H9 (cell line): Measurements from ENCODE around the gene TEX48. TPM values are rescaled to one million over a fixed set of nuclear protein-coding genes. Genes with fewer than 3 reads are reported as not detected.

Experiments used
- DNase-seq: peaks from one replicate; pipeline ENCODE4 v3.0.0-alpha.2; 2017
- H2AFZ ChIP-seq: one replicate; pipeline ENCODE4 v1.6.1; 2013; ENCODE audit warnings: mild to moderate bottlenecking, low read length, control low read depth, moderate library complexity
- H2AK5ac ChIP-seq: 2 replicates; pipeline ENCODE4 v1.6.1; 2013; ENCODE audit warnings: low read length, control low read depth, mixed read lengths; ENCODE audit not compliant: insufficient read length
- H2BK120ac ChIP-seq: one replicate; pipeline ENCODE4 v1.6.1; 2013; ENCODE audit warnings: low read depth, mild to moderate bottlenecking, low read length, control low read depth, inconsistent platforms; ENCODE audit not compliant: poor library complexity, severe bottlenecking
- H2BK12ac ChIP-seq: 2 replicates; pipeline ENCODE4 v1.6.1; 2013; ENCODE audit warnings: low read length, control low read depth, mixed read lengths, low read depth; ENCODE audit not compliant: insufficient read length
- H2BK15ac ChIP-seq: 2 replicates; pipeline ENCODE4 v1.6.1; 2013; ENCODE audit warnings: low read depth, low read length, control low read depth
- H2BK20ac ChIP-seq: one replicate; pipeline ENCODE4 v1.6.1; 2013; ENCODE audit warnings: low read depth, mild to moderate bottlenecking, low read length, control low read depth, inconsistent platforms; ENCODE audit not compliant: poor library complexity, severe bottlenecking
- H2BK5ac ChIP-seq: 2 replicates; pipeline ENCODE4 v1.6.1; 2013; ENCODE audit warnings: low read length, control low read depth, mixed read lengths; ENCODE audit not compliant: insufficient read length
- H3K14ac ChIP-seq: 2 replicates; pipeline ENCODE4 v1.6.1; 2013; ENCODE audit warnings: low read length, control low read depth; ENCODE audit not compliant: insufficient read depth
- H3K18ac ChIP-seq: 2 replicates; pipeline ENCODE4 v1.6.1; 2013; ENCODE audit warnings: low read depth, mild to moderate bottlenecking, mixed read lengths, low read length, control low read depth; ENCODE audit not compliant: insufficient read length
- H3K23ac ChIP-seq: 2 replicates; pipeline ENCODE4 v1.6.1; 2013; ENCODE audit warnings: low read length, control low read depth, mixed read lengths, low read depth; ENCODE audit not compliant: insufficient read length
- H3K23me2 ChIP-seq: 2 replicates; pipeline ENCODE4 v1.6.1; 2013; ENCODE audit warnings: low read depth, mild to moderate bottlenecking, mixed read lengths, low read length, control low read depth; ENCODE audit not compliant: insufficient read length, poor library complexity, severe bottlenecking
- H3K27ac ChIP-seq: 2 replicates; pipeline ENCODE4 v1.5.1; 2013; ENCODE audit warnings: low read length, control low read depth, mixed read lengths, low read depth; ENCODE audit not compliant: insufficient read length
- H3K27me3 ChIP-seq: 2 replicates; pipeline ENCODE4 v1.6.1; 2013; ENCODE audit warnings: low read length, control low read depth, inconsistent platforms; ENCODE audit not compliant: insufficient read depth
- H3K4ac ChIP-seq: 2 replicates; pipeline ENCODE4 v1.6.1; 2013; ENCODE audit warnings: low read depth, mild to moderate bottlenecking, control low read depth, inconsistent platforms, low read length, moderate library complexity
- H3K4me1 ChIP-seq: 2 replicates; pipeline ENCODE4 v1.6.1; 2013; ENCODE audit warnings: low read length, control low read depth, inconsistent platforms; ENCODE audit not compliant: insufficient read depth
- H3K4me2 ChIP-seq: 2 replicates; pipeline ENCODE4 v1.6.1; 2013; ENCODE audit warnings: low read length, control low read depth, mixed read lengths; ENCODE audit not compliant: insufficient read length, insufficient read depth
- H3K56ac ChIP-seq: 2 replicates; pipeline ENCODE4 v1.6.1; 2013; ENCODE audit warnings: low read depth, mild to moderate bottlenecking, mixed read lengths, low read length, control low read depth; ENCODE audit not compliant: insufficient read length
- H3K79me1 ChIP-seq: 2 replicates; pipeline ENCODE4 v1.6.1; 2013; ENCODE audit warnings: low read depth, mild to moderate bottlenecking, moderate library complexity, low read length, control low read depth, inconsistent platforms; ENCODE audit not compliant: insufficient read depth, poor library complexity, severe bottlenecking
- H3K79me2 ChIP-seq: 2 replicates; pipeline ENCODE4 v1.6.1; 2013; ENCODE audit warnings: low read length, control low read depth, inconsistent platforms; ENCODE audit not compliant: insufficient read depth
- H3K9ac ChIP-seq: 2 replicates; pipeline ENCODE4 v1.6.1; 2013; ENCODE audit warnings: low read length, control low read depth, mixed read lengths; ENCODE audit not compliant: insufficient read length; ENCODE audit errors: extremely low read depth
- H3K9me3 ChIP-seq: one replicate; pipeline ENCODE4 v1.6.1; 2013; ENCODE audit warnings: low read depth, low read length, inconsistent platforms; ENCODE audit not compliant: control insufficient read depth
- H3T11ph ChIP-seq: one replicate; pipeline ENCODE4 v1.6.1; 2013; ENCODE audit warnings: mild to moderate bottlenecking, low read length, control low read depth, inconsistent platforms
- H4K20me1 ChIP-seq: one replicate; pipeline ENCODE4 v1.6.1; 2013; ENCODE audit not compliant: control insufficient read depth, insufficient read length, insufficient read depth
- H4K5ac ChIP-seq: 2 replicates; pipeline ENCODE4 v1.6.1; 2013; ENCODE audit warnings: low read depth, mild to moderate bottlenecking, mixed read lengths, low read length, control low read depth; ENCODE audit not compliant: insufficient read length
- H4K8ac ChIP-seq: replicated peaks from 2 replicates; pipeline ENCODE4 v1.6.1; 2013; ENCODE audit warnings: low read length, control low read depth, mixed read lengths, low read depth; ENCODE audit not compliant: insufficient read length
- H4K91ac ChIP-seq: 2 replicates; pipeline ENCODE4 v1.6.1; 2013; ENCODE audit warnings: low read depth, mild to moderate bottlenecking, moderate library complexity, mixed read lengths, low read length, control low read depth; ENCODE audit not compliant: insufficient read length
- H3K27ac Mint-ChIP-seq, 3 experiments: 2 replicates in 2 of 3; 3 replicates in 1 of 3; pipeline ENCODE4 v1.8.0; 2020 to 2021; ENCODE audit warnings: mixed read lengths in 3 of 3, mild to moderate bottlenecking in 1 of 3, moderate library complexity in 1 of 3
- H3K27me3 Mint-ChIP-seq: 2 replicates; pipeline ENCODE4 v1.8.0; 2021; ENCODE audit warnings: low read depth, mild to moderate bottlenecking, moderate library complexity, mixed read lengths
- H3K36me3 Mint-ChIP-seq, 3 experiments: 2 replicates in 2 of 3; 3 replicates in 1 of 3; pipeline ENCODE4 v1.8.0; 2020 to 2021; ENCODE audit warnings: low read depth in 3 of 3, mixed read lengths in 3 of 3; ENCODE audit not compliant: insufficient read depth in 1 of 3
- H3K4me1 Mint-ChIP-seq, 2 experiments: 2 replicates each; pipeline ENCODE4 v1.8.0; 2020; ENCODE audit warnings: mixed read lengths in 2 of 2
- H3K4me3 Mint-ChIP-seq, 2 experiments: 2 replicates in 1 of 2; 3 replicates in 1 of 2; pipeline ENCODE4 v1.8.0; 2020 to 2021; ENCODE audit warnings: mild to moderate bottlenecking in 2 of 2, mixed read lengths in 2 of 2, moderate library complexity in 1 of 2
- H3K9me3 Mint-ChIP-seq, 2 experiments: 2 replicates in 1 of 2; 3 replicates in 1 of 2; pipeline ENCODE4 v1.8.0; 2020; ENCODE audit warnings: mild to moderate bottlenecking in 2 of 2, mixed read lengths in 2 of 2, moderate library complexity in 1 of 2
- CTCF ChIP-seq: fragments of 200-600 bp; sonication (generic); conservative IDR thresholded peaks from 3 replicates; pipeline ENCODE4 v1.8.0; 2021; ENCODE audit warnings: antibody characterized with exemption, mild to moderate bottlenecking
- WGBS: extraction: QIAGEN DNeasy Blood & Tissue Kit; methylation state at CpG from one replicate; pipeline ENCODE4 v1.1.7; 2013; ENCODE audit warnings: missing lambda C conversion rate, low lambda C conversion rate, mixed read lengths; ENCODE audit not compliant: insufficient read length; ENCODE audit errors: extremely low coverage; 5-methylcytosine and 5-hydroxymethylcytosine counted together
- total RNA-seq: library from RNA; stranded (reverse); gene quantifications from 2 replicates; pipeline ENCODE4 v1.2.1, GENCODE V29; 2021

The TEX48 gene
- total RNA-seq, 1 experiment from 2014 or later: not detected

- Histone ChIP-seq H3K79me2 (no peaks in the 10 kb centered on the region), H3K9ac (no peak overlapping the region), H3K27ac (no peak overlapping the region), H3K56ac (no peak overlapping the region), H2BK12ac (no peak overlapping the region), H3K9me3 (no peaks in the 10 kb centered on the region), H2BK15ac (no peak overlapping the region), H3K4ac (no peak overlapping the region), H2AFZ (no peak overlapping the region), H3K23me2 (no peaks in the 10 kb centered on the region), H3K23ac (no peak overlapping the region), H3K4me1 (no peaks in the 10 kb centered on the region), H2BK120ac (no peak overlapping the region), H4K8ac (no peak overlapping the region), H3K79me1 (no peaks in the 10 kb centered on the region), H3K14ac (no peak overlapping the region), H3K18ac (no peak overlapping the region), H4K91ac (no peak overlapping the region), H2BK5ac (no peak overlapping the region), H2AK5ac (no peak overlapping the region), H3T11ph (no peak overlapping the region), H3K27me3 (no peaks in the 10 kb centered on the region), H2BK20ac (no peak overlapping the region), H4K5ac (no peak overlapping the region), H3K4me2 (no peak overlapping the region), H4K20me1 (no peaks in the 10 kb centered on the region)
- no CpG with 5 or more reads among the region's 3 CpGs for WGBS
- H3K36me3 Mint-ChIP-seq: no peaks in the 10 kb centered on the region; a peak in 2 of 7 replicates
- H3K4me3 Mint-ChIP-seq: no peak overlapping the region
- TF ChIP-seq CTCF: no peak
- peaks cover 16 to 24% of the 10 kb centered on the region in 2 experiments for H3K4me1 Mint-ChIP-seq
- H3K27ac Mint-ChIP-seq: no peak overlapping the region
- H3K9me3 Mint-ChIP-seq: peaks cover 0 to 3% of the 10 kb centered on the region in 2 experiments; a peak in 4 of 5 replicates
- no peak for DNase-seq
- peaks cover 95% of the 10 kb centered on the region for H3K27me3 Mint-ChIP-seq
These were observed 38.2 kb upstream of the TEX48 start for GRCh38 chr9:114720086-114720676.
